NCI-H146 treated with DMSO at 0.1 percent for 48 hours (cell line): ENCODE measurements around the gene SMARCD1.

ENCODE experiments used
- DNase-seq: peaks from one replicate; lab custom pipeline; 2025; ENCODE audit not compliant: unreplicated experiment; lab: John Stamatoyannopoulos, UW

The SMARCD1 gene

GRCh38 chr12:50057000-50057841 lies 27.9 kb upstream of the SMARCD1 start, which contains the start of gene ASIC1:
Gene ASIC1 (plus strand): TSS chr12:50057596. CDS start chr12:50058767, 1,171 bp downstream.
- peak; percentile 73 for DNase-seq

GRCh38 chr12:50057896-50058670 lies 27.1 kb upstream of the SMARCD1 start:
- no peak for DNase-seq

GRCh38 chr12:50058743-50059312 lies 26.3 kb upstream of the SMARCD1 start:
- DNase-seq, result no peak

DNA sequence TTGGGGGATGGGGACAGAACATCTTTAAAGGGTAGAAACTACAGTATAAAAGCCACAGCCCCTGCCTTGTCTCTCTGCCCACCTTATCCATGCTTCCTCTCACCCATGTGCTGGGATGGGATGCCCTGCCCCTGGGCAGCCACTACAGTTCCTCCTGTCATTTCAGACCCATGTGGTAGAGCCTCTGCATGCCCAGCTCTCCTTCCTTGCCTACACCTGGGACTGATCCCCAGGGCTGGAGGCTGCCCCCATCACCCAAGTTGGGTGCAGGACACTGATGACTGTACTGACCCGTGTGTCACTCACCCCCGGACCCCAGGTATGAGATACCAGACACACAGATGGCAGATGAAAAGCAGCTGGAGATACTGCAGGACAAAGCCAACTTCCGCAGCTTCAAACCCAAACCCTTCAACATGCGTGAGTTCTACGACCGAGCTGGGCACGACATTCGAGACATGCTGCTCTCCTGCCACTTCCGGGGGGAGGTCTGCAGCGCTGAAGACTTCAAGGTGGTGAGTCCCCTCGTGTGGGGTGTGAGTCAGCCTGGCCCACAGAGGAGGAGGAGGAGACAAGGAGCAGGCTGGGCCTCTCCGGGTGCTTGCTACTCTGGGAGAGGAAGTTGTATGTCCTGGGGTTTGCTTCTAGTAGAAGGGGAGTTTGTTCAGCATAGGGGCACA lies 25.6 kb upstream of the SMARCD1 start:
- no peak for DNase-seq

DNA sequence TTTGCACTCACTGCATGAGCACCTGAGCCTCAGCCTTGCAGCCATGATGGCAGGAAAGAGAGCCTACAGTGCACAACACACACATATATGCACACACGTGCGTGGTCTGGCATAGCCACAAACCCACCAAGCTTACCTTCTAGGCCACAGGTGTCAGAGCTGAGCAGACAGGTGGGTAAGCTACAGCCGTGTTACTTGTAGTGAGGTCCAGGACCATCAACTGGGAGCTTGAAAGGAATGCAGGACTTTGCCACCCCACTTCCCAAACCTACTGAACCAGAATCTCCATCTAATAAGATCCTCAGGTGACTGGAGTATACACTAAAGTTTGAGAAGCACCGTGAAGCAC lies 25.0 kb upstream of the SMARCD1 start:
- no peak for DNase-seq

DNA sequence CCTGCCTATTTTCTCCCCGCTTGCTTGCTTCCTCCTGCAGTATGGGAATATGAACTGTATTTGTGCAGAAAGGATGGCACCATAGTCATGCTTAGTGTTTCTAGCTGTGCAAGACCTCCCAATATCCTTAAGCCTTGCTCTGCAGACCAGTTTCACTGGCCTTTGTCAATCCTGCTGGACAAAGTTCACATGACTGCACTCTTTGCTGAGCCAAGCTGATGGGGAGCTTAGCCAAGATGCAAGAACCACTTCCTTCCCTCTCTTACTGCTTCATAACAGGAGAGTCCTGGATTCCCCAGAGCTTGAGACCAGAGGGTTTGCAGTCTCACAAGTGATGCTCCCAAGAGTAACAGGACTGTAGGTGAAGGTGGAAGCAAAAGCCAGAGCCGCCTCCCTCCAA lies 24.0 kb upstream of the SMARCD1 start:
- DNase-seq, result no peak

- DNase-seq, result no peak
Observed at GRCh38 chr12:50061946-50062686, 23.0 kb upstream of the SMARCD1 start.

DNA sequence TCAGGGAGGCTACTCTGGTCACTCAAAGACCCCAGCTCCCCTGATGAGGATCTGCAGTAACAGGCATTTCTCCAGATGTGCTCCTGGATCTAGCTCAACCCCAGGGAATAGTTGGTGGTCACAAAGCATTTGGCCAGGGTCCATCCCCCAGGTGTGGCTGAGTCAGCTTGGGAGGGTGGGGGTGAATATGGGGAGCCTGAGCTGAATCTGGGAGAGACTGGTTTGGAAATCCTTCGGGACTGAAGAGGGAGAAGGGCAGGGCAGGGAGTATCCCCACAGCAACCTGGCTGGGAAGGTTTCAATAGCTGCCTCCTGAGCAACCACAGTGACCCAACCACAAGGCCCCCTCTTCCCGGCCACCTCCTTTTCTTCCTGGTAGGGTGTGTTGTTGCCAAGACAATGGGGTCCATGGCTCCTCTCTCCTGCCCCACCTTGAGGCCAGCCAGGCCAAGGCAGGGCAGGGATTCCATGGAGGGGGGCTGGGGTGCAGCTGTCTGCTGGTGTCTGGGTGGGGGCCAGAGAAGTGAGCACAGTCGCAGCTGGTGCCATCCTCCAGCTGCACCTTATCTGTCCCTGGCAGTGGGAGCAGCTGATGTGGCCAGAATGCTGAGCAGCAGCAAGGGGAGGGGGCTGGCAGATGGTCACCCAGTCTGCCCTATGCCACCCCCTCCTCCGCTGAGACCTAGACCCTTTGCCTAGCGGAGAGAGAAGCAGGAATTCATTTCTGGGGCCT lies 22.2 kb upstream of the SMARCD1 start:
- DNase-seq, result no peak

GRCh38 chr12:50065726-50066310 lies 19.3 kb upstream of the SMARCD1 start:
- no peak for DNase-seq

DNA sequence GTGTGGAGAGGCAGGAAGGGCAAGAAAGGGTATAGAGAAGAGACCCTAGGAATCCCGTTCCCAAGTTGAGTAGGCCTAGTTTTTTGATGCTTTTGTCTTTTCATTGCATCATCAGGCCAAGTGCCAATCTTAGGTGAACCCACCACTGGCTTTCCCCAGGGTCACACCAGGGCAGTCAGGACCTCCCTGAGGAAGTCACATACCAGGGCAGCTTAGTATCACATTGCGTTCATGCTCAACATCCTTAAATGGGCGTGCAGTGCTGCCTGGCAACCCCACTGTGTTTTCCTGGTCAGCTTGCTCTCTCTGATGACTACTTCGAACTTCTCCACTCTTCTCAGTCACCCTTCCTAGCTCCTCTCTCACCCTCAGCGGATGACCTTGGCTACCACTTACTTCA lies 18.7 kb upstream of the SMARCD1 start:
- DNase-seq, result no peak

GRCh38 chr12:50069069-50069468 lies 16.1 kb upstream of the SMARCD1 start:
- no peak for DNase-seq

DNA sequence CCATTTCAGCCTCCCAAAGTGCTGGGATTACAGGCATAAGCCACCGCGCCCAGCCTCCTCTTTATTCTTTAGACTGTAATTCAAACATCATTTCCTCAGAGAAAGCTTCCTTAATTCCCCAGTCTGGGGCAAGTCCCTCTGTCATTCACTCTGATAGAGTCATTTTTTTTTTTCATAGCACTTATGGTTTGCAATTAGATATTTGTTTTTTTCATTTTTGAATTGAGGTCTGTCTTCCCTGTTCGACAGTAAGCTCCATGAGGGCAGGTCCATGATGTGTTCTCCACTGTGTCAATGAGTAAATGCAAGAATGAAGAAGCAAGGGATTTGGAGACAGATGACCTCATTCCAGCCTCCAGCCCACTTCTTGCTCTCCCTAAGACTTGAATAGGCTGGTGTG lies 15.6 kb upstream of the SMARCD1 start:
- DNase-seq, result no peak

GRCh38 chr12:50070314-50071060 lies 14.7 kb upstream of the SMARCD1 start:
- DNase-seq, result peak; percentile 16

- no peak for DNase-seq
Observed at GRCh38 chr12:50072198-50072907, 12.8 kb upstream of the SMARCD1 start.

- DNase-seq, result no peak
Observed at GRCh38 chr12:50073206-50073605, 11.9 kb upstream of the SMARCD1 start.

GRCh38 chr12:50073712-50074111 lies 11.4 kb upstream of the SMARCD1 start:
- DNase-seq, result no peak

DNA sequence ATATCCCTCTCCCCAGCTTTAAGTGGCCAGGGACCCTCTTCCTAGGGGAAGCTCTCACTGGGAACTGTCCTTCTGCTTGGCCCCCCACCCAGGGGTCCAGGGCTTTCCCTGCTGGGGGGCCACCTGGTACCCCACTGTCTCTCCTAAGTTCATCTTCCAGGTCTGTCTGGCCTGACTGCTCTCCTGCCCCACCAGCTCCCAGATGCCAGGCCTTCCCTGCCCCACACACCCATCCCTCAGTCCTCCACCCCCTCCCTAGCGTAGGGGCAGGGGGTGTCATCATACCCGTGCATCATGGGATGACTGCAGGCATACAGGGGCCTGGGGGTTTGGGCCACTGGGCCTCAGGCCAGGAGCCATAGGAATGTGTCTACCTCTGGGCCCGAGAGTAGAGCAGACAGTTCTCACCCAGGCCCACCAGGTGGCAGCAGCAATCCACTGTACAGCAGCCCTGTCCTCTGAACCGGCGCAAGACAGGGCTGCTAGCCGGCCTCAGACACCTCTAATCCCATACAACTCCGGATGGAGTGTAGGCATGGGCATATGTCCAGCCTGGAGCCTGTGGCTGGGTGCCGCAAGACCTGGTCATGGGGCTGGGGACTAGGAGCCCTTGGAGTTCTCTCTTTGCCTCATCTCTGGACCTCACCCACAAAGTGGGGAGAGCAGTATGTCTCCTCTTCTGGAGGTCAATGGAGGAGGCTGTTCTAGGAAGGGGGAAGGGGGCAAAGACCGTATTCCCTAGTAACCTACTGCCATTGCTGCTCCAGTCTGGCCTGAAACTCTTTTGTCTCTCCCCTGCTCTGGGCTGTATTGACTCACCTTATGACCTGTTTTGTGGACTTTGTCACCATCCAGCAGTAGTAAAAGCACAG lies 10.0 kb upstream of the SMARCD1 start:
- peak; percentile 50 for DNase-seq
